Thoracic aorta (tissue), 2 donors: ENCODE measurements around the gene INSC. TPM values are rescaled to one million over a fixed set of nuclear protein-coding genes. Genes with fewer than 3 reads are reported as not detected.

Source experiments
- ATAC-seq: fragments of 150-250 bp; one replicate; pipeline ENCODE4 v1.8.0; 2017; ENCODE audit warnings: low read depth; ENCODE audit not compliant: insufficient number of reproducible peaks, low FRiP score
- DNase-seq: peaks from one replicate; pipeline ENCODE4 v3.0.0-alpha.2; 2020; ENCODE audit warnings: low spot score
- H3K27ac ChIP-seq, 2 donors: fragments of 200-600 bp; sonication (generic); 1 replicate in 1 of 2; 2 replicates in 1 of 2; pipeline ENCODE4 v1.5.1; 2016; ENCODE audit warnings: mild to moderate bottlenecking in 2 of 2, moderate library complexity in 2 of 2
- H3K27me3 ChIP-seq: fragments of 200-600 bp; sonication (generic); replicated peaks from 2 replicates; pipeline ENCODE4 v1.6.0; 2016; ENCODE audit warnings: mild to moderate bottlenecking; ENCODE audit not compliant: insufficient read depth
- H3K36me3 ChIP-seq: fragments of 200-600 bp; sonication (generic); one replicate; pipeline ENCODE4 v1.5.1; 2016
- H3K4me1 ChIP-seq, 2 donors: fragments of 200-600 bp; sonication (generic); 1 replicate in 1 of 2; 2 replicates in 1 of 2; pipeline versions ENCODE4 v1.5.1 to v1.6.0; 2016; ENCODE audit warnings: low read depth in 2 of 2, mild to moderate bottlenecking in 1 of 2; ENCODE audit not compliant: control insufficient read depth in 1 of 2
- H3K4me3 ChIP-seq: fragments of 200-600 bp; sonication (generic); 2 replicates; pipeline ENCODE4 v1.5.1; 2016; ENCODE audit warnings: mild to moderate bottlenecking
- H3K9me3 ChIP-seq: fragments of 200-600 bp; sonication (generic); 2 replicates; pipeline ENCODE4 v1.5.1; 2016
- CTCF ChIP-seq: fragments of 200-600 bp; sonication (generic); IDR thresholded peaks from one replicate; pipeline ENCODE4 v1.5.1; 2019; ENCODE audit warnings: antibody characterized with exemption
- total RNA-seq, 2 donors: library from RNA; depleted of rRNA; stranded (reverse); fragments of >200 nt; gene quantifications; one replicate each; pipeline versions ENCODE4 v1.1.0 to v1.2.3, GENCODE V29; 2016

The INSC gene
- total RNA-seq, 2 donors from 2014 or later, result 0.35 TPM; not detected in 1

DNA sequence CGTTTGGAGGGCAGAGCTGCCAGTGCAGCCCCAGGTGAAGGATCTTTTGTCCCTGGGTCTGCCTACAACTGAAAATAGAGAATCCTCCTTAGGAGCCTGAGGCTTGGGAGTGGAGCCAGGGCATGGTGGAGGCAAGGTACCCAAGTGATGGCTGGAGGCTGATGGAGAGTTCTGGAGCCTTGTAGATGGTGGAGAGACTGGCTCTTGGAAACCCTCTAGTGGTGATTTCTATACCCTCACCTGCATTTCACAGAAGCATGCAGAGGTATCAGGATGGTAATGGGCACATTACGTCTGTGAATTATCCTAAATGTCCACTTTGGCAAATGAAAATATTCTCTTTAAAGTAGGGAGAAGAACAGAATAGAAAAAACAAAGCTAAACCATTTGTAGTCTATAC is 44.4 kb downstream of the INSC start:
- H3K27ac ChIP-seq, result no peak overlapping the region
- no peak for DNase-seq
- H3K4me1 ChIP-seq, result peaks cover 0 to 8% of the 10 kb centered on the region in 2 donors
- ATAC-seq, result no peak
- no peak overlapping the region for H3K4me3 ChIP-seq
- no peak for TF ChIP-seq CTCF
- no peaks in the 10 kb centered on the region for H3K27me3 ChIP-seq
- no peaks in the 10 kb centered on the region for H3K36me3 ChIP-seq
- no peaks in the 10 kb centered on the region for H3K9me3 ChIP-seq

- DNase-seq (no peak), ATAC-seq (no peak)
- H3K27ac ChIP-seq, result no peak overlapping the region
- H3K27me3 ChIP-seq, result no peaks in the 10 kb centered on the region
- peaks cover 0 to 8% of the 10 kb centered on the region in 2 donors for H3K4me1 ChIP-seq
- no peaks in the 10 kb centered on the region for H3K36me3 ChIP-seq
- TF ChIP-seq CTCF, result no peak
- H3K4me3 ChIP-seq, result no peak overlapping the region
- H3K9me3 ChIP-seq, result no peaks in the 10 kb centered on the region
These were observed 47.1 kb downstream of the INSC start for GRCh38 chr11:15161790-15162189.

DNA sequence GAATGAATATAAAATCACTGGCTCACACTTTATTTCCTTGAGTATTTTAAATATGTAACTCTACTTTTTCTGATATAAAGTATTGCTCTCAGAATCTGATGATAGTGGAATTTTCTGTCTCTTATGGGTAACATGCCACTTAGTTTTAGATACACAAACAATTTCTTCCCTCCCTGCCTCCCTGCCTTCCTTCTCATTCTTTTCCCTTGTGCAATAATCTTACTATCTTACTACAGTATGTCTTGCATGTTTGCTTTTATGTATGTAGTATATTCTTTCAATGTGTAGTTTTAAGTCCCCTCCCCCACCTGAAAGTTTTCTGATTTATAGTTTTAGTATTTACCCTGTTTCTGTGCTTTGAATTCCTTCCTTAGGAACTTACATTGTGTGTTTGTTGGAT is 48.4 kb downstream of the INSC start:
- no peak for DNase-seq
- Histone ChIP-seq H3K4me1 (peaks cover 0 to 7% of the 10 kb centered on the region in 2 donors), H3K27ac (no peak overlapping the region), H3K4me3 (no peak overlapping the region), H3K36me3 (no peaks in the 10 kb centered on the region), H3K27me3 (no peaks in the 10 kb centered on the region), H3K9me3 (no peaks in the 10 kb centered on the region)
- no peak for ATAC-seq
- no peak for TF ChIP-seq CTCF

- no peak for TF ChIP-seq CTCF
- Histone ChIP-seq H3K9me3 (no peaks in the 10 kb centered on the region), H3K27ac (no peak overlapping the region), H3K4me3 (no peak overlapping the region), H3K36me3 (no peaks in the 10 kb centered on the region), H3K27me3 (no peaks in the 10 kb centered on the region), H3K4me1 (no peaks in the 10 kb centered on the region)
- ATAC-seq (no peak), DNase-seq (no peak)
These were observed 51.5 kb downstream of the INSC start for GRCh38 chr11:15166204-15166603.

DNA sequence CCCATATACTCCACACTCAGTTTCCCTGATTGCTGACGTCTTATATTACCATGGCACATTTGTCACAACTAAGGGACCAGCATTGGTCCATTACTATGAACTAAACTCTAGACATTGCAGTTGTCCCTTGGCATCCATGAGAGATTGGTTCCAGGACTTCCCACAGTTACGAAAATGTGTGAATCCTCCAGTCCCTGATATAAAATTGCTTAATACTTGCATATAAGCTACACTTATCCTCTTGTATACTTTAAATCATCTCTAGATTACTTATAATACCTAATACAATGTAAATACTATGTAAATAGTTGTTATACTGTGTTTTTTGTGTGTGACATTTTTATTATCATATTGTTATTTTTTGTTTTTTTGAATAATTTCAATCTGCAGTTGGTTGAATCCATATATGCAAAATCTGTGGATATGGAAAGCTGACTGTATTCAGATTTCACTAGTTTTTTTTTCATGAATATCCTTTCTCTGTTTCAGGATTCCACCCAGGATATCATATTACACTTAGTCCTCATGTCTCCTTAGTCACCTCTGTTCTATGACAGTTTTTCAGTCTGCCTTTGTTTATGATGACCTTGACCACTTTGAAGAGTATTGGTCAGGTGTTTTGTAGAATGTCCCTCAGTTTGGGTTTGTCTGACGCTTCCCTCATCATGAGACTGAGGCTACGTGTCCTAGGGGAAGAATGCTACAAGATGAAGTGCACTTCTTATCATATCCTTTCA is 55.3 kb downstream of the INSC start:
- no peaks in the 10 kb centered on the region for H3K9me3 ChIP-seq
- no peak for TF ChIP-seq CTCF
- ATAC-seq, result no peak

More for the DNA sequence above, 55.3 kb downstream of the INSC start:
- H3K27me3 ChIP-seq, result no peaks in the 10 kb centered on the region
- H3K27ac ChIP-seq, result no peak overlapping the region
- no peaks in the 10 kb centered on the region for H3K4me1 ChIP-seq
- H3K36me3 ChIP-seq, result no peaks in the 10 kb centered on the region
- no peak for DNase-seq
- H3K4me3 ChIP-seq, result no peak overlapping the region
